Smooth muscle cell (in vitro differentiated cells): ENCODE measurements around the gene PXDN. TPM values are rescaled to one million over a fixed set of nuclear protein-coding genes. Genes with fewer than 3 reads are reported as not detected.
A peak's percentile ranks its signal among the peaks of the same experiment; 100 is the strongest.

Source experiments
- DNase-seq: peaks from one replicate; lab custom pipeline; 2025; ENCODE audit not compliant: unreplicated experiment; lab: John Stamatoyannopoulos, UW
- H2AFZ ChIP-seq: fragments of 200-600 bp; sonication (generic); 2 replicates; pipeline ENCODE4 v1.6.0; 2016; ENCODE audit warnings: antibody characterized with exemption, low read depth, mild to moderate bottlenecking
- H3F3A ChIP-seq: fragments of 200-600 bp; sonication (generic); 2 replicates; pipeline ENCODE4 v1.6.0; 2017; ENCODE audit warnings: antibody characterized with exemption, low read depth
- H3K27ac ChIP-seq: fragments of 200-600 bp; sonication (generic); 2 replicates; pipeline ENCODE4 v1.5.1; 2016; ENCODE audit warnings: low read depth, mild to moderate bottlenecking
- H3K27me3 ChIP-seq: fragments of 200-600 bp; sonication (generic); 2 replicates; pipeline ENCODE4 v1.6.1; 2016; ENCODE audit warnings: low read depth, mild to moderate bottlenecking
- H3K36me3 ChIP-seq: fragments of 200-600 bp; sonication (generic); 2 replicates; pipeline ENCODE4 v1.5.1; 2016; ENCODE audit warnings: low read depth
- H3K4me1 ChIP-seq: fragments of 200-600 bp; sonication (generic); 2 replicates; pipeline ENCODE4 v1.5.1; 2016; ENCODE audit warnings: low read depth
- H3K4me2 ChIP-seq: fragments of 200-600 bp; sonication (generic); 2 replicates; pipeline ENCODE4 v1.6.0; 2016; ENCODE audit warnings: mild to moderate bottlenecking
- H3K4me3 ChIP-seq: fragments of 200-600 bp; sonication (generic); 2 replicates; pipeline ENCODE4 v1.5.1; 2016; ENCODE audit warnings: mild to moderate bottlenecking
- H3K79me2 ChIP-seq: fragments of 200-600 bp; sonication (generic); 2 replicates; pipeline ENCODE4 v1.6.0; 2016; ENCODE audit warnings: low read depth, mild to moderate bottlenecking
- H3K9ac ChIP-seq: fragments of 200-600 bp; sonication (generic); 2 replicates; pipeline ENCODE4 v1.6.0; 2016; ENCODE audit warnings: low read depth
- H3K9me3 ChIP-seq: fragments of 200-600 bp; sonication (generic); replicated peaks from 2 replicates; pipeline ENCODE4 v1.5.1; 2016; ENCODE audit warnings: low read depth
- H4K20me1 ChIP-seq: fragments of 200-600 bp; sonication (generic); 2 replicates; pipeline ENCODE4 v1.6.0; 2016; ENCODE audit warnings: low read depth
- WGBS: methylation state at CpG from one replicate; pipeline ENCODE4 v1.1.7; 2016; ENCODE audit warnings: low lambda C conversion rate; 5-methylcytosine and 5-hydroxymethylcytosine counted together
- polyA plus RNA-seq: library from polyadenylated mRNA; unstranded; fragments of >200 nt; fragmentation: Nextera tagmentation; extraction: Ambion mirVana; gene quantifications from 2 replicates; pipeline ENCODE4 v1.2.1, GENCODE V29; 2016
- total RNA-seq: library from RNA; depleted of rRNA; stranded (reverse); fragments of >200 nt; gene quantifications from 2 replicates; pipeline ENCODE4 v1.2.3, GENCODE V29; 2014
- TF ChIP-seq, protein P1 (sequence below): fragments of 200-600 bp; sonication (generic); IDR thresholded peaks from 2 replicates; pipeline ENCODE4 v1.5.1; 2017; ENCODE audit warnings: borderline replicate concordance, mild to moderate bottlenecking, antibody characterized with exemption; ENCODE audit not compliant: insufficient read depth, poor library complexity, severe bottlenecking

PXDN gene
- total and polyA plus RNA-seq, 2 experiments from 2014 or later = 328 to 333 TPM

DNA sequence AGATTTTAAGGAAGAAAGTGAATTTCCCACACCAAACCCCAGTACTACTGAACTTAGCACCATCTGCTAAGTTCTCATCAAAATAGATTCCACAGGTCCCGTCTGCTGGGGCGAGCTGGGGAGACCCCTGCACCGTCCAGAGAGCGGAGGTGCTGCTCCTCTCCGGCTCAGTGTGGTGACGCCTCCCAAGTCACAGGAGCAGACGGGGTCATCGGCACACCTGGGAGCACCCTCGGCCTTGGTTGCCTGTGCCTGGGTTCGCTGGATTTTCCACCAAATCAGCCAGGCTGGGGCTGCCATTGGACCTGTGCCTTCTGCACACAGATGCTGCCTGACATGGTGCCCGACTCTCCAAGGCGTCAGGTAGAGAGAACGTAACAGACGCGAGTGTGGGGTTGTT, 141.3 kb downstream of the PXDN start:
- Histone ChIP-seq H4K20me1 (no peaks in the 10 kb centered on the region), H3K36me3 (no peaks in the 10 kb centered on the region), H3K4me1 (peaks cover 15% of the 10 kb centered on the region), H3K4me2 (no peak overlapping the region), H2AFZ (no peak overlapping the region), H3F3A (no peaks in the 10 kb centered on the region), H3K4me3 (no peak overlapping the region), H3K9me3 (no peaks in the 10 kb centered on the region), H3K79me2 (no peaks in the 10 kb centered on the region), H3K27ac (no peak overlapping the region), H3K9ac (no peak overlapping the region), H3K27me3 (no peaks in the 10 kb centered on the region)
- WGBS = 93% methylated on average over 15 of the region's 15 CpGs
- DNase-seq = no peak
- TF ChIP-seq, protein P1, sequence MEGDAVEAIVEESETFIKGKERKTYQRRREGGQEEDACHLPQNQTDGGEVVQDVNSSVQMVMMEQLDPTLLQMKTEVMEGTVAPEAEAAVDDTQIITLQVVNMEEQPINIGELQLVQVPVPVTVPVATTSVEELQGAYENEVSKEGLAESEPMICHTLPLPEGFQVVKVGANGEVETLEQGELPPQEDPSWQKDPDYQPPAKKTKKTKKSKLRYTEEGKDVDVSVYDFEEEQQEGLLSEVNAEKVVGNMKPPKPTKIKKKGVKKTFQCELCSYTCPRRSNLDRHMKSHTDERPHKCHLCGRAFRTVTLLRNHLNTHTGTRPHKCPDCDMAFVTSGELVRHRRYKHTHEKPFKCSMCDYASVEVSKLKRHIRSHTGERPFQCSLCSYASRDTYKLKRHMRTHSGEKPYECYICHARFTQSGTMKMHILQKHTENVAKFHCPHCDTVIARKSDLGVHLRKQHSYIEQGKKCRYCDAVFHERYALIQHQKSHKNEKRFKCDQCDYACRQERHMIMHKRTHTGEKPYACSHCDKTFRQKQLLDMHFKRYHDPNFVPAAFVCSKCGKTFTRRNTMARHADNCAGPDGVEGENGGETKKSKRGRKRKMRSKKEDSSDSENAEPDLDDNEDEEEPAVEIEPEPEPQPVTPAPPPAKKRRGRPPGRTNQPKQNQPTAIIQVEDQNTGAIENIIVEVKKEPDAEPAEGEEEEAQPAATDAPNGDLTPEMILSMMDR = no peak

DNA sequence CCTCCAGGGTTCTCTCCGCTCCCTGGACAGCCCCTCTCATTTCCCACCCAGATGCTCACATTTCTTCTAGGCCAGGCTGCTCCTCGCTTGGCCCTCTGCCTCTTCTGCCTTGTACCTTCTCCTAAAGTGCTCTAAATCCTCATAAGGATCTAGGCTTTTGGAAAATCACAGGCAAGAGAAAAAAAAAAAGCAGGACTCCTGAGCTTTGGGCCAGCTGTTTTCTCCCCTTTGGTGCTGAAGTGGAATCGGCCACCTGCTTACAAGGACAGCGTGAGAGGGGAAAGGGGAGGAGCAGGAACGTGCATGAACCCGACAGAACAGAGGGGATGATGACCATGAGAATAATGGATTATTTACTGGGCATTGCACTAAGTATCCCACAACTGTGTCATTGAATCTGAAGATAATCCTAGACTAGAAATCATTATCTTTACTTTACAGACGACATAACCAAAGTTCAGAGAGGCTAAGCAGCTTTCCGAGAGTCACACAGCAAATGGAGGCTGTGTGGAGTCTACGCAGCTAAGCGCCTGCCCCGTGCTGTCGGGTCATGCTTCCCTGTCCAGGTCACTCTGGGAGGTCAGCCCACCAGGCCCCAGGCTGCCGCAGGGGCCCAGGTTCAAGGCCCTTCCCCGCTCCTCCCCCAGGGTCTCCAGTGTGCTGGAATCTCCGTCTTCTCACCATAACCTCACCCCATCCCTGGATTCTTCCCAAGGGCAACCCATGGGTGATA, 141.9 kb downstream of the PXDN start:
- Histone ChIP-seq H3K27me3 (no peaks in the 10 kb centered on the region), H3K4me2 (no peak overlapping the region), H3K9ac (no peak overlapping the region), H3K9me3 (no peaks in the 10 kb centered on the region), H3K4me1 (peaks cover 15% of the 10 kb centered on the region), H2AFZ (no peak overlapping the region), H3K4me3 (no peak overlapping the region), H3K79me2 (no peaks in the 10 kb centered on the region), H4K20me1 (no peaks in the 10 kb centered on the region), H3K36me3 (no peaks in the 10 kb centered on the region), H3K27ac (no peak overlapping the region), H3F3A (no peaks in the 10 kb centered on the region)
- TF ChIP-seq, protein P1 = no peak
- WGBS = 97% methylated on average over 15 of the region's 15 CpGs
- no peak for DNase-seq

DNA sequence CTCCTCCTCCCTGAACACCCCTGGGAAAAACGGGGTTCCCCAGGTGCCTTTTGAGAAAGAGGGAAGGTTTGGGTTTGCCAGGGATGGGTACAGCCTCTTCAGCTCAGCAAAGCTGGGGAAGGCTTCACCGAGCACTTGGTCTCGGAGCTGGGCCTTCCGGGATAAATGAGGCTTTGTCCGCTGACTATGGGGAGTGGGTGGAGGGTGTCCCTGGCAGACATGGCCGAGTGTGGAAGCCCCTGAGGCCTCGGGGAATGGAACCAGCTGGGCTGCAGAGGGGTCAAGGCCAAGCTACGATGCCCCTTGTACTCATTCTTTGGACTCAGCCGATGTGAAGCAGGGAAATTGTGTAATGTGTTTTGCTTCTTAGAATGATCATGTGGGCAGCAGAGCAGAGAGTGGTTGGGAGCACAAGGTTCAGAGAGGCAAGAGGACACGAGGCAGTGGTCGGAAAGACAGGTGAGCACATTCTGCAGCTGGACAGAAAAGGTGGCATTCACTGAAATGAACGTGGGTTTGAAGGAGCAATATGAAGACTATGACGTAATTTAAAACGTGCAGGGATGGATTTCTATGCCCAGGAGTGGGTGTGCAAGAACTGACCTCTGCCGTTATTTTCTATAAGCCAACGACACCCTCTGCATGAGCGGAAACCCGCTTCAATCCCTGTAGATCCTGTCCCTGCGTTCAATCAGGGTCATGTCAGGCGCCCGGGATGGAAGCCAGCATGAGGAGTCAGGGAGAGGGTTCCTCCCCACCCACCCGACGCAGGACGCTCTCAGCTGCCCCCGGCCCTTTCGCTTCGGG, 142.6 kb downstream of the PXDN start:
- Histone ChIP-seq H3K27ac (peak overlapping the region; percentile 47), H3F3A (no peaks in the 10 kb centered on the region), H3K36me3 (no peaks in the 10 kb centered on the region), H3K4me2 (no peak overlapping the region), H2AFZ (no peak overlapping the region), H3K27me3 (no peaks in the 10 kb centered on the region), H3K4me3 (no peak overlapping the region), H3K9ac (no peak overlapping the region), H3K4me1 (peaks cover 15% of the 10 kb centered on the region), H3K79me2 (no peaks in the 10 kb centered on the region), H3K9me3 (no peaks in the 10 kb centered on the region), H4K20me1 (no peaks in the 10 kb centered on the region)
- no peak for DNase-seq
- TF ChIP-seq, protein P1 = no peak
- 84% methylated on average over 27 of the region's 27 CpGs for WGBS
